GM12878 (cell line): ENCODE measurements around the gene UBB. TPM values are rescaled to one million over a fixed set of nuclear protein-coding genes. Genes with fewer than 3 reads are reported as not detected.

ENCODE experiments used
- BCL11A ChIP-seq: IDR thresholded peaks from 2 replicates; pipeline ENCODE4 v1.6.1; 2011; ENCODE audit warnings: low read depth, low read length
- BRCA1 ChIP-seq: IDR thresholded peaks from 2 replicates; pipeline ENCODE4 v1.6.1; 2011; ENCODE audit warnings: low read depth, low read length, improper control_type of control experiment
- CREM ChIP-seq: IDR thresholded peaks from 2 replicates; pipeline ENCODE4 v1.6.1; 2014; ENCODE audit warnings: antibody characterized with exemption, low read depth
- IKZF1 ChIP-seq: fragments of 450-650 bp; conservative IDR thresholded peaks from 2 replicates; pipeline ENCODE4 v1.6.1; 2017; ENCODE audit warnings: antibody characterized with exemption, mild to moderate bottlenecking
- IRF5 ChIP-seq: fragments of 450-650 bp; IDR thresholded peaks from 2 replicates; pipeline ENCODE4 v1.6.1; 2017; ENCODE audit warnings: borderline replicate concordance
- MYB ChIP-seq: fragments of 150-350 bp; IDR thresholded peaks from 2 replicates; pipeline ENCODE4 v1.6.1; 2014; ENCODE audit warnings: mild to moderate bottlenecking, low read depth, low read length, borderline replicate concordance
- NFYA ChIP-seq: IDR thresholded peaks from 2 replicates; pipeline ENCODE4 v1.6.1; 2011; ENCODE audit warnings: low read depth, mild to moderate bottlenecking, low read length, improper control_type of control experiment, borderline replicate concordance
- NR2C2 ChIP-seq: IDR thresholded peaks from 2 replicates; pipeline ENCODE4 v1.6.1; 2011; ENCODE audit warnings: borderline replicate concordance, low read depth; ENCODE audit not compliant: control insufficient read depth, insufficient read length
- NR2F1 ChIP-seq: fragments of 450-650 bp; conservative IDR thresholded peaks from 2 replicates; pipeline ENCODE4 v1.6.1; 2017; ENCODE audit warnings: mild to moderate bottlenecking
- PBX3 ChIP-seq: IDR thresholded peaks from 2 replicates; pipeline ENCODE4 v1.6.1; 2011; ENCODE audit warnings: mild to moderate bottlenecking, low read depth, low read length, moderate library complexity; ENCODE audit not compliant: insufficient replicate concordance
- RB1 ChIP-seq: fragments of 450-650 bp; formaldehyde crosslinking; IDR thresholded peaks from 2 replicates; pipeline ENCODE4 v1.6.1; 2017; ENCODE audit warnings: mild to moderate bottlenecking, borderline replicate concordance
- RBBP5 ChIP-seq: fragments of 200-600 bp; sonication (generic); conservative IDR thresholded peaks from 2 replicates; pipeline ENCODE4 v1.6.1; 2016
- REST ChIP-seq: IDR thresholded peaks from 2 replicates; pipeline ENCODE4 v1.6.1; 2012; ENCODE audit warnings: mild to moderate bottlenecking, low read depth, low read length
- SMAD1 ChIP-seq: fragments of 450-650 bp; IDR thresholded peaks from 2 replicates; pipeline ENCODE4 v1.6.1; 2018; ENCODE audit warnings: mild to moderate bottlenecking, low read depth; ENCODE audit not compliant: partially characterized antibody
- TARDBP ChIP-seq: IDR thresholded peaks from 2 replicates; pipeline ENCODE4 v1.6.1; 2016; ENCODE audit warnings: borderline replicate concordance
- TBL1XR1 ChIP-seq: IDR thresholded peaks from 2 replicates; pipeline ENCODE4 v1.6.1; 2012; ENCODE audit warnings: low read depth, low read length, improper control_type of control experiment
- TCF3 ChIP-seq: IDR thresholded peaks from 2 replicates; pipeline ENCODE4 v1.6.1; 2012; ENCODE audit warnings: low read depth, mild to moderate bottlenecking, low read length, borderline replicate concordance; ENCODE audit not compliant: insufficient read depth
- polyA plus RNA-seq, 11 experiments: library from polyadenylated mRNA; depleted of rRNA in 4 of 11; unstranded in 6 of 11; stranded (reverse) in 5 of 11; fragments of >200 nt; fragmentation: Nextera tagmentation in 4 of 11; fragmentation: Illumina TruSeq in 1 of 11; extraction: Ambion mirVana in 4 of 11; extraction: Trizol in 1 of 11; gene quantifications; 1 replicate in 1 of 11; 2 replicates in 10 of 11; pipeline versions ENCODE4 v1.2.1 to v1.2.3, GENCODE V29; 2011 to 2016; ENCODE audit warnings: inconsistent platforms in 2 of 11, missing spikeins in 2 of 11, low read depth in 1 of 11
- total RNA-seq, 4 experiments: library from RNA; depleted of rRNA in 3 of 4; stranded (reverse); fragments of >200 nt in 3 of 4; fragmentation: Illumina TruSeq in 1 of 4; extraction: Trizol in 1 of 4; gene quantifications; 2 replicates each; pipeline versions ENCODE4 v1.2.1 to v1.2.3, GENCODE V29; 2013 to 2021
- TF ChIP-seq, protein P1 (sequence below): IDR thresholded peaks from 2 replicates; pipeline ENCODE4 v1.6.1; 2012; ENCODE audit warnings: improper control_type of control experiment, low read depth, low read length; ENCODE audit not compliant: insufficient replicate concordance

The UBB gene
- total and polyA plus RNA-seq, 10 of the 15 experiments (the other 5 are each of a cell fraction or from before 2014, with no cell fraction given), result 1,133 to 4,246 (median 2,099) TPM

DNA sequence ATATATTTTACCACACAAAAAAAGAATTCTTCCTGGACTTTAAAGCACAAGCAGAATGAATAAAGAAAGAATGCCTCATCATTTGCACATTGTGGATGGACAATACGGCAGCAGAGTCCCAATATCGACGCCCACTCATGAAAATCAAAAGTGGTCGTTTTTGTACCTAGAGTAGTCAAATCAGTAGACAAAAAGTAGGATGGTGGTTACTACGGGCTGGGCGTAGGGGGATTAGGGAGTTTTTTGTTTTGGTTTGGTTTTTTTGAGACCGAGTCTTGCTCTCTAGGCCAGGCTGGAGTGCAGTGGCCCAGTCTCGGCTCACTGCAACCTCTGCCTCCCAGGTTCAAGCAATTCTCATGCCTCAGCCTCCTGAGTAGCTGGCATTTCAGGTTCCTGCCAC lies 19.0 kb upstream of the UBB start (continued):
- TF ChIP-seq BRCA1, result no peak
- TF ChIP-seq TBL1XR1, result 0 out of 2 replicates have a peak, but pooled peaks have one; percentile 60
- TF ChIP-seq IKZF1, result 0 out of 2 replicates have a peak, but pooled peaks have one; percentile 32
- no peak for TF ChIP-seq SMAD1
- TF ChIP-seq NFYA, result no peak
- 0 out of 2 replicates have a peak, but pooled peaks have one; percentile 18 for TF ChIP-seq CREM
- no peak for TF ChIP-seq TCF3
- no peak for TF ChIP-seq REST
- TF ChIP-seq TARDBP, result no peak
- no peak for TF ChIP-seq RBBP5
- TF ChIP-seq RB1, result no peak
- peak; percentile 42; the same call in 1 of the 2 replicates for TF ChIP-seq BCL11A
- TF ChIP-seq PBX3, result no peak
- no peak for TF ChIP-seq NR2F1
- TF ChIP-seq IRF5, result no peak
- TF ChIP-seq NR2C2, result no peak
- TF ChIP-seq MYB, result no peak
- TF ChIP-seq, protein P1, sequence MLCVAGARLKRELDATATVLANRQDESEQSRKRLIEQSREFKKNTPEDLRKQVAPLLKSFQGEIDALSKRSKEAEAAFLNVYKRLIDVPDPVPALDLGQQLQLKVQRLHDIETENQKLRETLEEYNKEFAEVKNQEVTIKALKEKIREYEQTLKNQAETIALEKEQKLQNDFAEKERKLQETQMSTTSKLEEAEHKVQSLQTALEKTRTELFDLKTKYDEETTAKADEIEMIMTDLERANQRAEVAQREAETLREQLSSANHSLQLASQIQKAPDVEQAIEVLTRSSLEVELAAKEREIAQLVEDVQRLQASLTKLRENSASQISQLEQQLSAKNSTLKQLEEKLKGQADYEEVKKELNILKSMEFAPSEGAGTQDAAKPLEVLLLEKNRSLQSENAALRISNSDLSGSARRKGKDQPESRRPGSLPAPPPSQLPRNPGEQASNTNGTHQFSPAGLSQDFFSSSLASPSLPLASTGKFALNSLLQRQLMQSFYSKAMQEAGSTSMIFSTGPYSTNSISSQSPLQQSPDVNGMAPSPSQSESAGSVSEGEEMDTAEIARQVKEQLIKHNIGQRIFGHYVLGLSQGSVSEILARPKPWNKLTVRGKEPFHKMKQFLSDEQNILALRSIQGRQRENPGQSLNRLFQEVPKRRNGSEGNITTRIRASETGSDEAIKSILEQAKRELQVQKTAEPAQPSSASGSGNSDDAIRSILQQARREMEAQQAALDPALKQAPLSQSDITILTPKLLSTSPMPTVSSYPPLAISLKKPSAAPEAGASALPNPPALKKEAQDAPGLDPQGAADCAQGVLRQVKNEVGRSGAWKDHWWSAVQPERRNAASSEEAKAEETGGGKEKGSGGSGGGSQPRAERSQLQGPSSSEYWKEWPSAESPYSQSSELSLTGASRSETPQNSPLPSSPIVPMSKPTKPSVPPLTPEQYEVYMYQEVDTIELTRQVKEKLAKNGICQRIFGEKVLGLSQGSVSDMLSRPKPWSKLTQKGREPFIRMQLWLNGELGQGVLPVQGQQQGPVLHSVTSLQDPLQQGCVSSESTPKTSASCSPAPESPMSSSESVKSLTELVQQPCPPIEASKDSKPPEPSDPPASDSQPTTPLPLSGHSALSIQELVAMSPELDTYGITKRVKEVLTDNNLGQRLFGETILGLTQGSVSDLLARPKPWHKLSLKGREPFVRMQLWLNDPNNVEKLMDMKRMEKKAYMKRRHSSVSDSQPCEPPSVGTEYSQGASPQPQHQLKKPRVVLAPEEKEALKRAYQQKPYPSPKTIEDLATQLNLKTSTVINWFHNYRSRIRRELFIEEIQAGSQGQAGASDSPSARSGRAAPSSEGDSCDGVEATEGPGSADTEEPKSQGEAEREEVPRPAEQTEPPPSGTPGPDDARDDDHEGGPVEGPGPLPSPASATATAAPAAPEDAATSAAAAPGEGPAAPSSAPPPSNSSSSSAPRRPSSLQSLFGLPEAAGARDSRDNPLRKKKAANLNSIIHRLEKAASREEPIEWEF, result no peak
- TF ChIP-seq, all 136 proteins: peak for 7
